ENCODE data around the gene MYO18B.
"Not testable (repeated sequence)": the region's sequence is repeated elsewhere in the genome, so short reads cannot be mapped to it uniquely, and the experiment has no call there.

MYO18B gene

DNA sequence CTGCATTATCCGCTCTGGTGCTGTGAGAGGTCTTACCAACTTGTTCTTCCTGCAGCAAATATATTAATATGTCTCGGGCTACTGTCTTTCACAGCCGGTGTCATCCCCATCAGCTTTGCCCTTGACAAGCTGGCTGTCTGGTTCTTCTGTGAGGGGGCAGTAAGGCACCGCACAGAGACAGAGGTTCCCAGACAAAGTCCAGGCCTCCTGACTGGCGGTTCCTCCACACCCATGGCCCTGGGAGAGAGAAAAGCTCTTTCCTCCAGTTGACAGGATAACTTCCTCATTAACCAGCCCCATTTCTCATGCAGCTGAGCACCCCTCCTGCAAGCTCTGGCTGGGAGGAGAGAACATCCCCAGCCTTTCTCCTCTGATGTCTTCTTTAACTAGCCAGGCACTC is 214.8 kb downstream of the MYO18B start:
- DNase-seq, result no peak

DNA sequence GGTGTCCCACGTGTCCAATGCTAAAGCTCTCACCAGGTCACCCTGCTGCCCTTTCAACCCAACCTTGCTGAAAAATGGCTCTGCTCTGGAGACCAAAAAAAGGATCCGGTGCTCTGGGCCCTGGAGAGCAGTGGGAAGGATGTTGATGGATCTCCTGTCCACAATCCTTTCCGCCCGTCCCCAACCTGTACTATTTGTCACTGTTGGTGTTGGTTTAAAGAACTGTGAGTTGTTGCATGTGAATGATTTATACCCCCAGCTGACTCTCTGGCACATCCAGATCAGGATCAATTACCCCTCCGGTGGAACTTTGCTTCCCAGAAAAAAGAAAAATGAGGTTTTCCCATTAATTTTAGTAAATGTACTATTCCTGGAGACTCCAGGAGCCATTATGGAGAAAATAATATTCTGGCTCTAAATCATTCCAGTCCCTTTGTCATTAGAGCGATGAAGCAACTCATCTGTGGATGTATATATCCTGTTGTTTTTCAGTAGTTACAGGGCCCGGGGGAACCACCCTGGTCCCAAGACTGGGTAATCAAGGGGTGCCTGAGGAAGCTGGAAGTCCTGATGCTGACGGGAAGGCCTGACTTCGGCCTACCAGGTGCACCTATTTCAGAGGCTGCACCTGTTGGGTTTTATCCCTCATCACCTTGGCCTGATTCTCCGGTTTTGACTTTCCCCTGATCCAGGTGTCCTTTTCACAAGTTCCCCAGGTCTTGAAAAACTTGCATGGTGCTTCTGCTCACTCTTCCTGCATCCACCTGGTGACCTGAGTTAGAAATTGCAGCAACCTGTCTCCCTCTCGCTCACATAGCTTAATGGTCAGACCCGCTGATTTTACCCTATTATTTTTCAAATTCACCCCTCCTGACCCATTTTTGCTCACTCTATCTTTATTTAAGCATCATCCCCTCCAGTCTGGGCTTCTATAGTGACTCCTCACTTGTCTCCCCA is 218.1 kb downstream of the MYO18B start:
- DNase-seq, result no peak

DNA sequence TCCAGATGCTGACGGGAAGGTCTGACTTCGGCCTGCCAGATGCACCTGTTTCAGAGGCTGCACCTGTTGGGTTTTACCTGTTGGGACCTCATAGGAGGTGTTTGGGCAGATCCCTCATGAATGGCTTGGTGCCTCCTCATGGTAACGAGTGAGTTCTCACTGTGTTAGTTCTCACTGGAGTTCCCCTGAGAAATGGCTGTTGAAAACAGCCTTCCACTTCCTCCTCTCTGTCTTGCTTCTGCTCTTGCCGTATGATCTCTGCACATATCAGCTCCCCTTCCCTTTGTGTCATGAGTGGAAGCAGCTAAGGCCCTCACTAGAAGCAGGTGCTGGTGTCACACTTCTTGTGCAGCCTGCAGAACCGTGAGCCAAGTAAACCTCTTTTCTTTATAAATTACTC is 219.7 kb downstream of the MYO18B start:
- no peak for DNase-seq

DNA sequence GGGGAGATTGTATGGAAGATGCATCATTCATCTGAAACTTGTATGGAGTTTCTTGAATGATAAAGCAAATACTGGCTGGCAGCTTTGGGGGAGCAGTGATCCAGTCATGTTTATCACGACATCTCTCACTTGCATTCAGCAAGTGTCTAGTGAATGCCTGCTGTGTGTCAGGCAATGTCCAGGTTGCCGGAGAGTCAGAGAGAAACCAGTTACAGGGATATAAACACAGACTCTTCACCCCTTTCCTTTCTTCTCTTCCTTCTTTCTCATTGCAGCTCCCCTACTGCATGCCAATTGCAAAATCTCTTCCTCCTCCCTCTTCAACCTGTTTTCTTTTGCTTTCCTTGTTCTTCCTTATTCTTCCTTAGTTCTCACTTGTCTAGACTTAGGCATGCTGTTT is 220.7 kb downstream of the MYO18B start:
- DNase-seq, result no peak

DNA sequence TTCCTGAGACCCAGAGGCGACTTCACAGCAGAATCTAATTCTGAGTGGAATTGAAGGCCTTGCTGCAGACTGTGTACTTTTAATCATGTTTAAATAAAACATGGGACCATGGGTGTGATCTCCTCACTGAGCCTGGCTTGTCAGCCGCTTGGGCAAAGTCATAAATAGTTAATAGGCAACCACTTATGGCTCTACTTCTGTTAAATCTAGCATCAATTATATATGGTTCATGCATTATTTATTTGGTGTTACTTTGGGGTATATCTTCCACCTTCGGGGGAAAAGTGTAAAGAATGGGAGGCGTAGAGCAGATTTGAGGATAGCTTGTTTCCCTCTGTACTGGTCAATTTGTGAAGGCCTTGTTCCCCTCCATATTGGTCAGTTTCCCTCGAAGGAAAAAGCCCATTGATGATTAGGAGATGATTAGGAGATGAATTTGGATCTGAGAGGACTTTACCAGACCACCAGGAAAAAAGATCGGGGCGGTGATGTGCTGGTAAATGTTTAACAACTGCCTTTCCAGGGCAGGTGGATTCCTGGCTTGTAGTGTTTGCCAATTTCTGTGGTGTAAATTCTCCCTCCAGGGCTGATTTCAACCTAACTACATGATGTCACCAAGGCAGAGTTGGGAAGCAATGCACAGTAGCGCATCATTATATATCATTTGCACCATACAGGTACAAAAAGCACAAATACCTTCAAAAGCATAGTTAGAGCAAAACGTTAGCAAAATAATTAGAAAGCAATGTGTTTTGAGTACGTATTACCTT is 223.2 kb downstream of the MYO18B start:
- no peak for DNase-seq

DNA sequence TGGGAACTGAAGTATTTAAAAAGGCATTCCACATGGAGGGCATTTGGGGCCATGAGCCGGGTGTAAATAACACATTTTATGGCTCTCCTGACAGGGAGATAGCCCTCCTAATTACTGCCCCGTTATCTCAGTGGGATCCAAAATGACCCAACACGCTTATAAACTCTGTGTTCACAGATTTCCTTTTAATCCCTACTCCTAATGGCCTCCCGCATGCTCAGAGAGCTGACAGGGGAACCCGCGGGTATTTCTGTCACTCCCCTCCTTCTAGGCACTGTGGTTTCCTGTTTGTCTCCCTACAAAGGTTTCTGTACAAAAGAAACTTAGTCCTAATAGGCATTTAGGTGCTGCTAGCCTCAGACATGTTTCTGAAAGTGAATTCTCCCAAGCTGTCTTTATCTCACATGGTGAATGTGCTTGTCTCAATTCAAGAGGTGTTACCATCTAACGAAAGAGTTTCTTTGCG is 224.5 kb downstream of the MYO18B start:
- no peak for DNase-seq

DNA sequence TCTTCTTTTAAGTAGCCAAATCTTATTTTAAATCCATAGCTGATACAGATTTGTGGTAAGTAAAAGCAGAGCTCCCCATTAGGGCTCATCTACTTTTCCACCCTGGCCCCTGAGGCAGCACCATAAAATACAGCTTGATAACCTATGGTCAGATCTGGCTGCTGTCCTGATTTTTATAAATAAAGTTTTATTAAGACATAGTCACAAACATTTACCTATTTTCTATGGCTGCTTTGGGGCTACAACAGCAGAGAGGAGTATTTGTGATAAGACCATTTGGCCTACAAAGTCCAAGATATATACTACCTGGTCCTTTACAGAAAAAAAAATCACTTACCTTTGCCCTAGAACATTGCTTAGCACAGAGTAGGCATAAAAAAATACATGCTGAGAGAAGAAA is 227.3 kb downstream of the MYO18B start:
- no peak for DNase-seq

DNA sequence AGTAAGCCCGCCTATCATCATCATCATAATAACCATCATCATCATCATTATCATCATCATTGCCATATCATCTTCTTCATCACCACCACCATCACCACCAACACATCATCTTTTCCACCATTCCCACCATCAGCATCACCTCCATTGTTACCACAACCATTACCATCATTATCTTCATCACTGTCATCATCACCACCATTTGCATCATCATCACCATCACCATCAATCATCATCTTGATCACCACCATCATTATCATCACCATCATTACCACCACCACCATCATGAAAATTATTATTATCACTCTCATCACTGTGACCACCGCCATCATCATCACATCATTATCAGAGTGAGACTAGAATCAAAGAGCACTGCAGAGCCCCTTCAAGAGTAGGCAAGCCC is 227.9 kb downstream of the MYO18B start:
- no peak for DNase-seq

DNA sequence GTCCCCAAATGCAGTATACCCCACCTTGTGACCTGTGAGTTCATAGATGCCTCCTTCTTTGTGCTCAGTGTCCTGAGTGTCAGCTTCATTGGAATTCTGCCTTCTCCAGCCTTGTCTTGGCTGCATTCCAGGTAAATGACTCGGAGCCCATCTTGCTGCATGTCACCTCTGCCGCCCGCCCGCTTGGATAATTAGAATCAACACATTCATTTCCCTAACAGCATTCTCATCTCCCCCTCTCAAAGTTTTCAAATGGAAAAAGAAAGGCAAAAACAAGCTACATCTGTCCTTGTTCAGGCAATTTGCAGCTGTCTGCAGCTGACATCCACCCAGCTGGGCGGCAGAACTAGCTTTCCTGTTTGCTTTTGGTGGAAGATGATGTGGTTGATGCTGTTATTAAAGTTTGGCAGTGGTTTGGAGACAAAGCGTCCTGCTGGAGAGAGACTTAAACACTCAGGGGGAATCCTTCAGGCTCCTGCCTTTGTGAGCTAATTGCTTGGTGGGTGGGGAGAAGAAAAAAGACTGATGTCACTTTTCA is 228.5 kb downstream of the MYO18B start:
- DNase-seq, result no peak

DNA sequence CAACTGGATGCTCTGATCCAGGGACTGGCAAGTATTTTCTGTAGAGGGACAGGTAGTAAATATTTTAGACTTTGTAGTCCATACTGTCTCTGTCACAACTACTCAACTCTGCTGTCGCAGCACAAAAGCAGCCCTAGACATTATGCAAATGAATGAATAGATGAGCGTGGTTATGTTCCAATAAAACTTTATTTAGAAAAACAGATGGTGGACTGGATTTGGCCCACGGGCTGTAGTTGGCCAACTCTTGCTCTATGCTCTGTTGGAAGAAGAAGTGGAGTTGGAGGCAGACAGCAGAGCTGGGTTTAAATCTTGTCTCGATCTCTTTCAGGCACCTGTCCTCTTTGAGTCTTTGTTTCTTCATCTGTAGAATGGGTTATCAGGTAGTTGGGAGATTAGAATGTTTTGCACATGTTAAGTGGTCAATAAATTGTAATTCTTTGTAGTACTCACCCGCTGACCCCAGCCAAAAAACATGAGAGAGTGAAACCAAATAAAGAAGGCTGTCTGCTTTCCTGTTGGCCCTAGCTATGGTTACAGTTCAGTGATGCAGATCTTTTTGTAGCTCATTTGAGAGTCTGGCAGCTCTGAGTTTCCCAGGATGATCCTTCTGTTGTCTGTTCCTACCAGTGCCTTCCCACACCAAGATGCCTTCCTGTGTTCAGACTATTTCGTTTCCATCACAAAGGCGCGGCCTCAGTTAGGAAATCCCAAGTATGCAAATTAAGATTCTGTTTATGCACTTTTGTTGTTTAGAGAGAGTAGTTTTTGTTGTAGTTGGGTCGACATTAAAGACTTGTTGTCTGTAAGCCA is 229.2 kb downstream of the MYO18B start:
- no peak for DNase-seq

DNA sequence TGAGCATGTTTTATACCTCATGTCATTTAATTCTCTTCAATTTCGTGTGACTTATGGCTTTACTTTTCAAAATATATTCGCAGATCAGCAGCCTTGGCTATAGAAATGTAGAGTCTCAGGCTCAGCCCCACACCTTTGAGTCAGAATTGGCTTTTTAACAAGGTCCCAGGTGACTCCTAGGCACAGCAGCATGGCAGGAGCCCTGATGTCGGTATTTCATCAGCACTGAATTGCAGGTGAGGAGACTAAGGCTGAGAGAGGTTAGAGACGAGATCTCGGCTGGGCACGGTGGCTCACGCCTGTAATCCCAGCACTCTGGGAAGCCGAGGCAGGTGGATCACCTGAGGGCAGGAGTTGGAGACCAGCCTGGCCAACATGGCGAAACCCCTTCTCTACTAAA is 230.4 kb downstream of the MYO18B start:
- no peak for DNase-seq

DNA sequence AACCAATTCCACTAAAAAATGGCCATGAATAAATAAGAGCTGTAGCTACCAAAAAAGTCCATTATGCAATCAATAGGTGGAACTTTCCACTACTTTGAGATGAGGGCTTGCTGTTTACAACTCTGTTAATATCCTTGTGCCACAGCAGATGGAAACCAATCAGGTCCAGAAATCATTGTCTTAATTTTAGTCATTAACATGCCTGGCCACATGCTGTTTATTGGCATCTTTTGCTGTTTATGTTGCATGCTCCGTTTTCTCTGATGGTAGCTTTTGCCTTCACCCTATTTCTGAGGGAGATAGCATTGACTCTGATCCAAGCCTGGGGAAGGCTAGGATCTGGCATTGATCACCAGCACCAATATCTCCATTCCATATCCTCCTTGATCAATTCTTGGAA is 234.4 kb downstream of the MYO18B start:
- no peak for DNase-seq

DNA sequence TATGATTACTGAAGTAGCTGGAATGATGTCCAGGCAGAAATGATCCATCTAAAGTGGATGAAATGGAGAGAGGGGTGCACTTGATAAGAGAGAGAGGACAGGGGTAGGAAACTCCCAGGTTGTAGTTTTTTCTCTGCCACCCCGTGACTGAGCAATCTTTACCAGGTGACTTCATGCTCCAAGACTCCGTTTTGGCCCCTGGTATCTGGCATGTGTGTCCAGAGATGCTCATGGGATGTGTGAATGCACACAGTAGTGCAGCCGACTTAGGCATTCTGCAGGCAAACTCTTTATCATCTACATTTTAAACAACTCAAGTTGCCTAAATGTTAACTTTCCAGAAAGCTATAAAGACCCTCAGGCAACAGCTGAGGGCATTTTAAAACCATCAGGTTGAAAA is 238.0 kb downstream of the MYO18B start:
- no peak for DNase-seq

DNA sequence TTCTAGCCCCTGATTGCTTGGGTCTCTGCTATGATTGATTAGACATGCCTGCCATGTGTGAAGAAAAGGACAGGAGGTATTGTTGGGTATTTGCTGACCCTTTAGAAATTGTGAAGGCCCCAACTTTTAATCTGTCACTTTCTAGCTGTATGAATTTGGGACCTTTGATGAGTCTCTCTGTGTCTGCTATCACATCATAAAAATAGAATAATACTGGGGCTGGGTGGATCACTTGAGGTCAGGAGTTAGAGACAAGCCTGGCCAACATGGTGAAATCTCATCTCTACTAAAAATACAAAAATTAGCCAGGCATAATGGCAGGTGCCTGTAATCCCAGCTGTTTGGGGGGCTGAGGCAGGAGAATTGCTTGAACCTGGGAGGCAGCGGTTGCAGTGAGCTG is 242.9 kb downstream of the MYO18B start:
- DNase-seq, result not testable (repeated sequence)

DNA sequence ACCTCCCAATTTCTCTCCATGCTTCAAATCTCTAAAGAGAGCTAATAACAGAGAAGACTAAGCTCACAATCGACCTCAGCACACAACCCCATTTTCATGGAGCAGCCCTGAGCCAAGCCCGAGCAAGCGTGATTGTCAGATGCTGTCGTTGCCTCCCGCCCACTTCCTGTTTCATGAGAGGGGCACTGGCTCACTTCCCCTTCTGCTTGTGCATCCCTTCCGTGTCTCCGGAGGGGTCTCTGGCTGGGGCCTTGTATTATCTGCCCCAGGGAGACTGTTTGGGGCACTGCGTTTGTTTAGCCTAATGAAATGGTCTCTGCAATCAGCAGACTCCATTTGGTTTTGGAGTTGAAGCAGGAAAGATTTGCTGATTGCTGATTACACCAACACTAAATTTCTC is 246.0 kb downstream of the MYO18B start:
- no peak for DNase-seq

DNA sequence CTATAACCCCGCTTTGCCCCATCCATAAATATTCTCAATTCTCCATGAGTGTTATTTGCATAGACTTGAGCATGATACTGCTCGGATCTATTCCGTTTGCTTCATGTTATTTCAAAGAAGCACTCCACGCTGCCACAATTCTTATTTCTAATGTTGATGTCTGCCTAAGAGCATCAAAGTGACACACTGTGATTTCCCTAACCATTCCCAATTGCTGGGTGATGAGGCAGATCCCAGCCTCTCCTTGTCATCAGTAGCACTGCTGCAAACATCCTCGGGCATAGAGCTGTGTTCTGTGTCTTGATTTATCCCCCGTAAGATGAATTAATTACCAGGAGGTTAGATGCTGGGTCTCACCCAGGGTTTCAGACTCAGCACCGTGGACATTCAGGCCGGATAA is 249.0 kb downstream of the MYO18B start:
- no peak for DNase-seq

DNA sequence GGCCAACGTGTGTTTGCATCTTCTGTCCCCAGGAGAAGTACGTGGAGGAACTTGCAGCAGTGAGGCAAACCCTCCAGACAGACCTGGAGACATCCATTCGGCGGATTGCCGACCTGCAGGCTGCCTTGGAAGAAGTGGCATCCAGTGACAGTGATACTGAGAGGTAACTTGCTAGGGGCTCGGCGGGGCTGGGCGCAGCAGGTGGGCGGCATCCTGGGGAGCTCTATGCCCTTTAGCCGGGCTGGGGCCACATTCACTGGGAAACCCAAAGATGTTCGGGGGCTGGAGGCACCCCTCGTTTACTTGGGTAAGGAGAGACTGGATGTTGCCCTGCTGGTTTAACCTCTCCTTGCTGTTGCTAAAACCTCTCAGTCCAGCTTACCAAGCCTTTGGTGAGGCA is 250.3 kb downstream of the MYO18B start:
- DNase-seq, result no peak

DNA sequence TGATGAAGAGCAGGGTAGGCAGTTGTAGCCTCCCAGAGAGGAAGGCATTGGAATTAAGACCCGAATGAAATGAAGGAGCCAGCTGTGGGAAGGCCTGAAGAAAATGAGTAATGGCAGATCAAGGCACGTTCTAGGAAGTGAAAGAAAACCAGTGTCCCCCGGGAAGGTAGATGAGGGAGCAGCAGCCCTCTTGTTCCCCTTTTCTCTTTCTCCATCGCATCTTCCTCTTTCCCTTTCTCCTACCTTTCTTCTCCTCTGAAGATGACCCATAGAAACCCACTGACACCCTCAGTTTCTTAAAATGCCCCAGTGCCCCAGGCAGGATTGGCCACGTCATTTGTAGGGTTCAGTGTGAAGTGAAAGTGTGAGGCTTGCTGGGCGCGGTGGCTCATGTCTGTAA is 254.7 kb downstream of the MYO18B start:
- DNase-seq, result no peak

DNA sequence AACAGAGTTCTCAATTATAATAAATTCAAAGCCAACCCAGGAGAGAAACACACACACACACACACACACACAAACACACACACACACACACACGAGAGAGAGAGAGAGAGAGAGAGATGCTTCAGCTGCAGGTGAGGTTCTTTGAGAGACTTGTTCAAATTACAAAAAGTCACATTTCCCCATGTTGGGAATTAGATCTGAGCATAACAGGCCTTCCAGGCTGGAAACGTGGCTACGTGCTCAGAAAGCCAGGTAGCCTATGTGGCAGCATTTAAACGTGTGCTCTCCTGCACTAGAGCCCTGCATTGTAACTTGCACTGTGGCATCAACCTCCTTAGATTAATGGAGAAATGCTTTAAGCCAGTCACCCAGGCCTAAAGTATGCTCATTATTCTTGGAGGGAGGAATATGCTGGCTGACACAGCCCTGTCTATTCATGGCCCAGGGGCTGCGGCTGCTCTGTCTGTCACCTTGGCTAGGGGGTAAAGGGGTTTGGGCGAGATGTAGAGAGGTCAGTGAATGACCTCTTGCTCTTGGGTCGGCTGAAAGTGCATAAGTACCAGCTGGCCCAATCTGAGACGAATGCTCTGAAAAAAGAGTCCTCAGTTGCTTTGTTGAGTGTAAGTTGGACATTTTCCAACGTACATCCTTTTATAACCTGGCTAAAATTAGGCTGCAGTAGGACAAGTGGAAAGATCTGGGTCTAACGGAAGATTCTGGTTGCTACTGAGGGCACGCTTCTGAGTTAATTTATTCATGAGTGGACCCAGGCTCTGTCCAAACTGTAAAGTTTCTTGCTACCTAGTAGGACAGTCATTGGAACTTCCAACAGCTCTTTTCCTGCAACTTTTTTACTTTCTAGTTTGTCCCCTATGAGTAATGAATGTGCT is 256.1 kb downstream of the MYO18B start:
- no peak for DNase-seq

DNA sequence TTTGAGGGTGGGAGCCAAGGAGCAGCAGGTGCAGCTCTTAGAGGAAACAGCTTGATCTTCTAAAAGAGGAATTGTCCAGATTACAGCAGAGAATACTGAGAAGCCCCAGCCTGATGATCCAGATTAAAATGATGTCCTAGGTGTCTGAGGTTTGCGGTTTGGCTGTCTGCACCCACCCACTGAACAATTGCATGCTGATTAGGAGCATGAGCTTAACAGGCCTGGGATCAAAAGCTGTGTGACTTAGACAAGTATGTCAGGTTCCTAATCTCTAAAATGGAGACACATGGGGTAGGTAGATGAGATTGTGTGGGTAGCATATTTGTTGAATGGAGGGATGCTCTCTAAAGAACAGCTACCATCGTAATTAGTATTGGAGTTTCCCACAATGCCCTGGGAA is 260.5 kb downstream of the MYO18B start:
- DNase-seq, result no peak

DNA sequence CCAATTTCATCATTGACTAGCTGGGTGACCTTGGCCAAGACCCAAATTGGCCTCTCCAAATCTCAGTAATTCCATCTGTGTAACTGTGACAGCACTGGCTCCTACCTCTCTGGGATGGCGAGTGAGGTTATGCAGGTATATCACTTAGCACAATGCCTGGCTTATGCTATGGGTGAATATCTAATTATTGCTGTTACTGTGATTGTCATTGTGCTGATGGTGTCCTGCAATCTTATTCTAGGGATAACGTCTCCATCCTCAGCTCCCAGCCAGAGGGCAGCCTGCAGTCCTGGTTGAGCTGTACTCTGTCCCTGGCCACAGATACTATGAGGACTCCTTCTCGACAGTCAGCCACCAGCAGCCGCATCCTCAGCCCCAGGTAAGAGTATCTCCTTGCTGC is 262.5 kb downstream of the MYO18B start:
- DNase-seq, result no peak

DNA sequence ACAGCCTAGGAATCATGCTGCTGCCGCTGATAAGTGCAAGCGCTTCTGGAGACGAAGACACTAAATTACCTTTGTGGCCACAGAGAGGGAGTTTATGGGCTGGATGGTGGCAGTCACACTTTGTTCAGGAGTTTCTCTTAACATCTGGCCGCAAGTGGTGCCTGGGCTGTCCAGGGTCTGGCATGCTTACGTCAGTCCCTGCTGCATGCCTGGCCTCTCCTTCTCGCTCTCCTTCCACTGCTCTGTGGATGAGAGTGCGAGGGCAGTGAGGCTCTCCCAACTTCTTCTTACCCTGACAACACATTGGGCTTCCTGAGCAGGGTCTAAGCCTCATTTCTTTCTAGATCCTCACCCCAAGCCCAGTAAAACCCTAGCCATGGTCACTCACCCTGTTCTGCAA is 266.6 kb downstream of the MYO18B start:
- no peak for DNase-seq

Measured in activated CD4-positive, alpha-beta T cell treated with anti-CD3 and anti-CD28 coated beads, Interleukin-10, Interleukin-2, amounts not matched to agents 100 ng/mL and 50 ng/mL, durations not matched to agents 16 hours and 8 hours (primary cell).